Smooth muscle cell (in vitro differentiated cells): ENCODE data around the gene URI1. TPM values are rescaled to one million over a fixed set of nuclear protein-coding genes. Genes with fewer than 3 reads are reported as not detected.

Experiments
- DNase-seq: peaks from one replicate; lab custom pipeline; 2025; ENCODE audit not compliant: unreplicated experiment; lab: John Stamatoyannopoulos, UW
- H2AFZ ChIP-seq: fragments of 200-600 bp; sonication (generic); 2 replicates; pipeline ENCODE4 v1.6.0; 2016; ENCODE audit warnings: antibody characterized with exemption, low read depth, mild to moderate bottlenecking
- H3F3A ChIP-seq: fragments of 200-600 bp; sonication (generic); 2 replicates; pipeline ENCODE4 v1.6.0; 2017; ENCODE audit warnings: antibody characterized with exemption, low read depth
- H3K27ac ChIP-seq: fragments of 200-600 bp; sonication (generic); 2 replicates; pipeline ENCODE4 v1.5.1; 2016; ENCODE audit warnings: low read depth, mild to moderate bottlenecking
- H3K27me3 ChIP-seq: fragments of 200-600 bp; sonication (generic); 2 replicates; pipeline ENCODE4 v1.6.1; 2016; ENCODE audit warnings: low read depth, mild to moderate bottlenecking
- H3K36me3 ChIP-seq: fragments of 200-600 bp; sonication (generic); 2 replicates; pipeline ENCODE4 v1.5.1; 2016; ENCODE audit warnings: low read depth
- H3K4me1 ChIP-seq: fragments of 200-600 bp; sonication (generic); 2 replicates; pipeline ENCODE4 v1.5.1; 2016; ENCODE audit warnings: low read depth
- H3K4me2 ChIP-seq: fragments of 200-600 bp; sonication (generic); 2 replicates; pipeline ENCODE4 v1.6.0; 2016; ENCODE audit warnings: mild to moderate bottlenecking
- H3K4me3 ChIP-seq: fragments of 200-600 bp; sonication (generic); 2 replicates; pipeline ENCODE4 v1.5.1; 2016; ENCODE audit warnings: mild to moderate bottlenecking
- H3K79me2 ChIP-seq: fragments of 200-600 bp; sonication (generic); 2 replicates; pipeline ENCODE4 v1.6.0; 2016; ENCODE audit warnings: low read depth, mild to moderate bottlenecking
- H3K9ac ChIP-seq: fragments of 200-600 bp; sonication (generic); 2 replicates; pipeline ENCODE4 v1.6.0; 2016; ENCODE audit warnings: low read depth
- H3K9me3 ChIP-seq: fragments of 200-600 bp; sonication (generic); replicated peaks from 2 replicates; pipeline ENCODE4 v1.5.1; 2016; ENCODE audit warnings: low read depth
- H4K20me1 ChIP-seq: fragments of 200-600 bp; sonication (generic); 2 replicates; pipeline ENCODE4 v1.6.0; 2016; ENCODE audit warnings: low read depth
- WGBS: methylation state at CpG from one replicate; pipeline ENCODE4 v1.1.7; 2016; ENCODE audit warnings: low lambda C conversion rate; 5-methylcytosine and 5-hydroxymethylcytosine counted together
- polyA plus RNA-seq: library from polyadenylated mRNA; unstranded; fragments of >200 nt; fragmentation: Nextera tagmentation; extraction: Ambion mirVana; gene quantifications from 2 replicates; pipeline ENCODE4 v1.2.1, GENCODE V29; 2016
- total RNA-seq: library from RNA; depleted of rRNA; stranded (reverse); fragments of >200 nt; gene quantifications from 2 replicates; pipeline ENCODE4 v1.2.3, GENCODE V29; 2014
- TF ChIP-seq, protein P1 (sequence below): fragments of 200-600 bp; sonication (generic); IDR thresholded peaks from 2 replicates; pipeline ENCODE4 v1.5.1; 2017; ENCODE audit warnings: borderline replicate concordance, mild to moderate bottlenecking, antibody characterized with exemption; ENCODE audit not compliant: insufficient read depth, poor library complexity, severe bottlenecking

Gene URI1
- total and polyA plus RNA-seq, 2 experiments from 2014 or later = 39.3 to 47.6 TPM

GRCh38 chr19:29983568-29983967 is 41.5 kb downstream of the URI1 start:
- Histone ChIP-seq H3K4me3 (no peak overlapping the region), H4K20me1 (peaks cover 76% of the 10 kb centered on the region), H3K27me3 (no peaks in the 10 kb centered on the region), H3F3A (no peaks in the 10 kb centered on the region), H3K36me3 (no peaks in the 10 kb centered on the region), H3K4me1 (no peaks in the 10 kb centered on the region), H3K9ac (no peak overlapping the region), H2AFZ (no peak overlapping the region), H3K79me2 (peaks cover 71% of the 10 kb centered on the region), H3K9me3 (no peaks in the 10 kb centered on the region), H3K4me2 (no peak overlapping the region), H3K27ac (no peak overlapping the region)
- no peak for DNase-seq
- 97% methylated on average over 3 of the region's 3 CpGs for WGBS
- TF ChIP-seq, protein P1, sequence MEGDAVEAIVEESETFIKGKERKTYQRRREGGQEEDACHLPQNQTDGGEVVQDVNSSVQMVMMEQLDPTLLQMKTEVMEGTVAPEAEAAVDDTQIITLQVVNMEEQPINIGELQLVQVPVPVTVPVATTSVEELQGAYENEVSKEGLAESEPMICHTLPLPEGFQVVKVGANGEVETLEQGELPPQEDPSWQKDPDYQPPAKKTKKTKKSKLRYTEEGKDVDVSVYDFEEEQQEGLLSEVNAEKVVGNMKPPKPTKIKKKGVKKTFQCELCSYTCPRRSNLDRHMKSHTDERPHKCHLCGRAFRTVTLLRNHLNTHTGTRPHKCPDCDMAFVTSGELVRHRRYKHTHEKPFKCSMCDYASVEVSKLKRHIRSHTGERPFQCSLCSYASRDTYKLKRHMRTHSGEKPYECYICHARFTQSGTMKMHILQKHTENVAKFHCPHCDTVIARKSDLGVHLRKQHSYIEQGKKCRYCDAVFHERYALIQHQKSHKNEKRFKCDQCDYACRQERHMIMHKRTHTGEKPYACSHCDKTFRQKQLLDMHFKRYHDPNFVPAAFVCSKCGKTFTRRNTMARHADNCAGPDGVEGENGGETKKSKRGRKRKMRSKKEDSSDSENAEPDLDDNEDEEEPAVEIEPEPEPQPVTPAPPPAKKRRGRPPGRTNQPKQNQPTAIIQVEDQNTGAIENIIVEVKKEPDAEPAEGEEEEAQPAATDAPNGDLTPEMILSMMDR = no peak

GRCh38 chr19:29985196-29985595 is 43.2 kb downstream of the URI1 start:
- peaks cover 62% of the 10 kb centered on the region for H3K79me2 ChIP-seq
- H3K27me3 ChIP-seq = no peaks in the 10 kb centered on the region
- TF ChIP-seq, protein P1 = no peak
- no peaks in the 10 kb centered on the region for H3K4me1 ChIP-seq
- no peak overlapping the region for H3K4me2 ChIP-seq
- H3K36me3 ChIP-seq = no peaks in the 10 kb centered on the region
- H4K20me1 ChIP-seq = peaks cover 60% of the 10 kb centered on the region
- no peak overlapping the region for H3K27ac ChIP-seq
- DNase-seq = no peak
- H3K9ac ChIP-seq = no peak overlapping the region
- WGBS = 100% methylated on average over 2 of the region's 2 CpGs
- H3F3A ChIP-seq = no peaks in the 10 kb centered on the region
- no peak overlapping the region for H2AFZ ChIP-seq
- no peak overlapping the region for H3K4me3 ChIP-seq
- H3K9me3 ChIP-seq = no peaks in the 10 kb centered on the region

DNA sequence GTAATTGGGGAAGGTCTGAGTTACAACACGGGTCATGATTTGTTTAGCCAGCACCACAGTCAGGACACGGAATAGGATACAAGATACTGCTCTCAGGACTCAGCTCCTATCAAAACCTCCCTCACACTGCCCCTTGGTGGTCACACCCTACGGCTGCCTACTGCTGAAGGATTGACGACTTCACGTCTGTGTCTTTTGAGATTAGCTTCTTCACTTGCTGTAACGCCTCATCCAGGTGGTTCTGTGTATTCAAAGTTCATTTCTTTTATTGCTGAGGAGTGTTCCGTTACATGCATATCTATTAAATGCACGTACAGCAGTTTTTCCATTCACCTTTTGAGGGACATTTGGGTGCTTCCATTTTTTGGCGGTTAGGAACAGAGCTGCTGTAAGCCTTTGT is 46.3 kb downstream of the URI1 start:
- TF ChIP-seq, protein P1 = no peak
- WGBS = 91% methylated on average over 9 of the region's 9 CpGs
- Histone ChIP-seq H3K4me3 (no peak overlapping the region), H3K36me3 (peaks cover 16% of the 10 kb centered on the region), H3K79me2 (peaks cover 73% of the 10 kb centered on the region), H3K27me3 (no peaks in the 10 kb centered on the region), H3F3A (no peaks in the 10 kb centered on the region), H4K20me1 (peaks cover 38% of the 10 kb centered on the region), H3K9ac (no peak overlapping the region), H3K27ac (no peak overlapping the region), H2AFZ (no peak overlapping the region), H3K9me3 (peaks cover 11% of the 10 kb centered on the region), H3K4me2 (no peak overlapping the region), H3K4me1 (no peaks in the 10 kb centered on the region)
- DNase-seq = no peak

GRCh38 chr19:29992233-29992867 is 50.3 kb downstream of the URI1 start:
- no peak overlapping the region for H3K9ac ChIP-seq
- peaks cover 78% of the 10 kb centered on the region for H3K79me2 ChIP-seq
- H3K4me1 ChIP-seq = no peaks in the 10 kb centered on the region
- H3K4me2 ChIP-seq = no peak overlapping the region
- no peak overlapping the region for H2AFZ ChIP-seq
- peaks cover 16% of the 10 kb centered on the region for H3K36me3 ChIP-seq
- WGBS = 96% methylated on average over 6 of the region's 6 CpGs
- H3K4me3 ChIP-seq = no peak overlapping the region
- DNase-seq = no peak
- H3F3A ChIP-seq = no peaks in the 10 kb centered on the region
- peaks cover 12% of the 10 kb centered on the region for H4K20me1 ChIP-seq
- no peaks in the 10 kb centered on the region for H3K27me3 ChIP-seq
- TF ChIP-seq, protein P1 = no peak
- no peak overlapping the region for H3K27ac ChIP-seq
- H3K9me3 ChIP-seq = peaks cover 15% of the 10 kb centered on the region
